ENCODE measurements around the gene SHH. TPM values are rescaled to one million over a fixed set of nuclear protein-coding genes. Genes with fewer than 3 reads are reported as not detected.
A peak's percentile ranks its signal among the peaks of the same experiment; 100 is the strongest.

SHH gene
- total RNA-seq, 1 donor from 2014 or later: 0.25 TPM

GRCh38 chr7:155858521-155859061 is 46.3 kb upstream of the SHH start:
- H3K36me3 ChIP-seq: no peaks in the 10 kb centered on the region

GRCh38 chr7:155857141-155857540 is 44.9 kb upstream of the SHH start:
- H3K9me3 ChIP-seq: no peaks in the 10 kb centered on the region
- H3K4me1 ChIP-seq: peaks cover 11% of the 10 kb centered on the region
- TF ChIP-seq CTCF (IDR thresholded peaks at IDR 0.05) (no peak), POLR2AphosphoS5 (IDR thresholded peaks at IDR 0.05; ENCODE audit: insufficient read depth in 1 of 2, low read depth in 1 of 2) (no peak), POLR2A (IDR thresholded peaks at IDR 0.05) (no peak)
- no peak overlapping the region for H3K4me3 ChIP-seq
- no peaks in the 10 kb centered on the region for H3K36me3 ChIP-seq
- no peaks in the 10 kb centered on the region for H3K27me3 ChIP-seq
- intact Hi-C loops (cut with DNase I): loop anchor here (5.0 kb wide), 1 partner anchor 845 kb away; no protein-coding TSS in a partner anchor
- DNase-seq (ENCODE audit: extremely low spot score in 2 of 2): peak in 1 of 2 donors; percentile 58
- H3K27ac ChIP-seq: no peak overlapping the region

More at GRCh38 chr7:155858521-155859061, 46.3 kb upstream of the SHH start:
- Histone ChIP-seq H3K4me3 (no peak overlapping the region), H3K4me1 (peaks cover 11% of the 10 kb centered on the region), H3K27ac (no peak overlapping the region), H3K9me3 (no peaks in the 10 kb centered on the region), H3K27me3 (no peaks in the 10 kb centered on the region)
- DNase-seq (ENCODE audit: extremely low spot score in 2 of 2): peak; percentile 54 to 91
- intact Hi-C loops (cut with DNase I): loop anchor here (5.0 kb wide), 1 partner anchor 846 kb away; no protein-coding TSS in a partner anchor
- TF ChIP-seq POLR2A (IDR thresholded peaks at IDR 0.05) (no peak), POLR2AphosphoS5 (IDR thresholded peaks at IDR 0.05; ENCODE audit: insufficient read depth in 1 of 2, low read depth in 1 of 2) (no peak), CTCF (IDR thresholded peaks at IDR 0.05) (no peak)

- no peak for TF ChIP-seq POLR2AphosphoS5 (IDR thresholded peaks at IDR 0.05; ENCODE audit: insufficient read depth in 1 of 2, low read depth in 1 of 2)
- no peak for TF ChIP-seq POLR2A (IDR thresholded peaks at IDR 0.05)
- TF ChIP-seq CTCF (IDR thresholded peaks at IDR 0.05): no peak
- Histone ChIP-seq H3K9me3 (no peaks in the 10 kb centered on the region), H3K36me3 (no peaks in the 10 kb centered on the region), H3K27me3 (no peaks in the 10 kb centered on the region), H3K4me3 (no peak overlapping the region), H3K27ac (no peak overlapping the region), H3K4me1 (peaks cover 11% of the 10 kb centered on the region)
- intact Hi-C loops (cut with DNase I): loop anchor here (5.0 kb wide), 1 partner anchor 844 kb away; no protein-coding TSS in a partner anchor
- DNase-seq (ENCODE audit: extremely low spot score in 2 of 2): peak in 1 of 2 donors; percentile 62
Measured at GRCh38 chr7:155856656-155857055, 44.4 kb upstream of the SHH start.

GRCh38 chr7:155852426-155853301 is 40.4 kb upstream of the SHH start:
- Histone ChIP-seq H3K27ac (no peak overlapping the region), H3K27me3 (no peaks in the 10 kb centered on the region), H3K4me1 (no peaks in the 10 kb centered on the region), H3K36me3 (no peaks in the 10 kb centered on the region), H3K4me3 (no peak overlapping the region), H3K9me3 (no peaks in the 10 kb centered on the region)
- intact Hi-C loops (cut with DNase I): no loop called here
- TF ChIP-seq POLR2A (IDR thresholded peaks at IDR 0.05) (no peak), CTCF (IDR thresholded peaks at IDR 0.05) (no peak), POLR2AphosphoS5 (IDR thresholded peaks at IDR 0.05; ENCODE audit: insufficient read depth in 1 of 2, low read depth in 1 of 2) (no peak)
- peak in 1 of 2 donors; percentile 82 for DNase-seq (ENCODE audit: extremely low spot score in 2 of 2)

Data from vagina (tissue), 2 donors.